Activated T-cell treated with anti-CD3 and anti-CD28 coated beads, Interleukin-2, amount 50 U/mL, for 48 hours (primary cell): ENCODE measurements around the gene S100A3.
A peak's percentile ranks its signal among the peaks of the same experiment; 100 is the strongest.
"Not testable (repeated sequence)": the region's sequence is repeated elsewhere in the genome, so short reads cannot be mapped to it uniquely, and the experiment has no call there.

Source experiments
- DNase-seq, 2 experiments: peaks; one replicate each; pipeline ENCODE4 v3.0.0-alpha.2; 2020

The S100A3 gene

DNA sequence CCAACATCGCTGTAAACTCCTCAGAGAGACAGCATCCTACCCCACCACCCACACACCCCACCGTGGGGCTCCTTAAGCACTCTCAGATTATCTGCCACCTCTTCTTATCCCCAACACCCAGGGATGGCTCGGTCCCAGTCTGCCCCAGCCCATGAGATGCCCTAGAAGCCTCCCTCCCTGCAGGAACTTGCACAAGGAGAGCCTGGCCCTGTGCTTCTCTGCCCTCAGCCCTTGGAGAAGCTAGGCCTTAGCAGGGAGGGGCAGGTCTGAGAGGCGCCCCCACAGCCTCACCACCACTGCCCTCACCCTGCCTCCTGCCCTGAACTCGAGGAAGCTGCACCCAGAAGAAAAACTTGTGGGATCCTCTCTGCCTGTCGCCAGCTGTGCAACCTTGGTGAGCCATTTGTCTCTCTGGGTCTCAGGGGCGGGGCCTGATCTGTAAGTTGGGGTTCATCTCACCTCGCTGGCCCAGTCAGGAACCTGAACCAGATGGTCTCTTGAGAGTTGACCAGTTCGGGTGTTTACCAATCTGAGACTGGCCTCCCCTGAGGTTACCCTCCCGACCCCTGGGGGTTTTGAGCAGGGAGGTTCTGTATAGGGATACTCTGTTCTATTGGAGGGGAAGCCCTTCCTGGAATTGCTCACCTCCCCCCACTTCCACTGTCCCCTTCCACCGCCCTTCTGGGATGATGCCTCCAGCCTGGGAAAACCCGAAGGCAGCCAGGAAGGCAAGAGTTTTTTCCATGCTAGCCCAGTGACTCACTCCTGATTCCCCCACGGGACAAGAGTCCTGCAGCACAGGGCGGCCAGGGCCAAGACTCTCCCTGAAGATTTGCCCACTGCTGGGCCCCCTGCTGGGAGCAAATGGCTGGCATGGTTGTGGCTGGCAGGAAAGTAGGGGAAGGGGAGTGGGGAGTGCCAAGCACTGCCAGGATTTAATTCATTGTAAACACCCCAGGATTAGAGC is at the start of gene S100A3:
Gene S100A3 (minus strand): TSS at position 537 of the 967 bp plus-strand sequence. CDS start 773 bp downstream, outside the sequence.
- no peak for DNase-seq

- DNase-seq = peak in 1 of 2 experiments; percentile 37
These were observed 49.5 kb upstream of the S100A3 start for GRCh38 chr1:153598309-153599172.

DNA sequence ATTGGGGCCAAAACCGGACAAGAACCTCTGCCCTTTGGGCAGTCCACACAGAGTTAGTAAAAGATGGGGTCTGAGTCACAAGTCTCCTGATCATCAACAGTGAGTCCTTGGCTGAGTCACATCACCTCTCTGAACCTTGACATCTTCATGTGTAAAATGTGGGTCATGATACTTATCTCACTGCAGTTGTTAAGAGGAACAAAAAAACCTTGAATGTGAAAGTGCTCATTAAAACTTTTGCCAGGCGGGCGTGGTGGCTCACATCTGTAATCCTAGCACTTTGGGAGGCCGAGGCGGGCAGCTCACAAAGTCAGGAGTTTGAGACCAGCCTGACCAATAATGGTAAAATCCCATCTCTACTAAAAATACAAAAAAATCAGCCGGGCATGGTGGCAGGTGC is 48.1 kb upstream of the S100A3 start:
- peak in 1 of 2 experiments; percentile 46 for DNase-seq

DNA sequence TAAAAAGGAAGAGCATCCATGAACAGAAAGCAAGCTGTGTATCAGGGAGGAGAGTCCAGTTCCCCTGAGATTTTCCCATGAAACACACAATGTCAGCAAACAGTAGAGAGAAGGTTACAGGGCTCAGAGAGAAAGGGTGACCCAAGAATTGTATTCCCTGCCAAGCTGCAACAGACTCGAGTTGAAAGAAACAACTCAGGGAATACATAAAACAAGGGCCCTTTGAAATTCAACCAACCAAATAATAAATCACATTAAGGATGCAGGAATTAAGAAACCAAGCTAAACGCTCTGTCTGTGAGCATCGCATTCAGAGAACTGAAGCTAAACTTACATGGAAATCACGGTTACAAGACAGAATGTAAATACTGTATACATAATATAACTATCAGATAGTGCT is 43.7 kb upstream of the S100A3 start:
- no peak for DNase-seq

GRCh38 chr1:153588482-153588881 is 39.4 kb upstream of the S100A3 start:
- DNase-seq = no peak

- not testable (repeated sequence) for DNase-seq
These were observed 39.0 kb upstream of the S100A3 start for GRCh38 chr1:153588033-153588432.

DNA sequence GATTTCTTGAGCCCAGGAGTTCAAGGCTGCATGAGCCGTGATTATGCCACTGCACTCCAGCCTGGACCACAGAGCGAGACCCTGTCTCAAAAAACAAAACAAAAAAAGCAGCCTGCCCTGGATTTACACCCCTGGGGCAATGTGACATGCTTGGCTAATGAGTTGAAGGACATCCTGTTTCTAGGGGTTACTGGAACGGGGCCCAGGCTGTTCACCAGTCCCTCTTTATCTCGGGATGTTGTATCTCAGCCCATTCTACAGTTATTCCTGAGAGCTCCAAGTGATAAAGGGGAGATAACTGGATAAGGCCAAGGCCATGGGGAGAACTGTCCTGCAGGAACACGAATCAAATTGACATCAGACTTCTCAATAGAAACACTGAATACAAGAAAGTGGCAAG is 38.3 kb upstream of the S100A3 start:
- no peak for DNase-seq

GRCh38 chr1:153586347-153586746 is 37.3 kb upstream of the S100A3 start:
- no peak for DNase-seq

DNA sequence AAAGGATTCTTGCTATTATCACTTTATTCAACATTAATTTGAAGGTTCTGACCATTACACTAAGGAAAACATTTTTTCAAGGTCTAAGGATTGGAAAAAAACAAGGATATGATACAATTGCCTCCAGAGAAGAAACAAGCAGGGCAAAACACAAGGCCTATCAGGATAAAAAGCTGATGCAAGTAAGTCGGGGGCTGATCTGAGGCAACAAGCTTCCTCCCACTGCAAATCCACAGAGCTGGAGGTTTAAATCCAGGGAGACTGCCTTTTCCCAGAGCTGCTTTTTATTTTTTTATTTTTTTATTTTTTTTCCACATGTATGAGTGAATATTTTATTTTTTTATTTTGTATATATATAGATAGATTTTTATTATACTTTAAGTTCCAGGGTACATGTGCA is 35.9 kb upstream of the S100A3 start:
- DNase-seq = no peak

GRCh38 chr1:153583976-153584375 is 34.9 kb upstream of the S100A3 start:
- DNase-seq = no peak

- not testable (repeated sequence) for DNase-seq
These were observed 34.5 kb upstream of the S100A3 start for GRCh38 chr1:153583514-153583913.

DNA sequence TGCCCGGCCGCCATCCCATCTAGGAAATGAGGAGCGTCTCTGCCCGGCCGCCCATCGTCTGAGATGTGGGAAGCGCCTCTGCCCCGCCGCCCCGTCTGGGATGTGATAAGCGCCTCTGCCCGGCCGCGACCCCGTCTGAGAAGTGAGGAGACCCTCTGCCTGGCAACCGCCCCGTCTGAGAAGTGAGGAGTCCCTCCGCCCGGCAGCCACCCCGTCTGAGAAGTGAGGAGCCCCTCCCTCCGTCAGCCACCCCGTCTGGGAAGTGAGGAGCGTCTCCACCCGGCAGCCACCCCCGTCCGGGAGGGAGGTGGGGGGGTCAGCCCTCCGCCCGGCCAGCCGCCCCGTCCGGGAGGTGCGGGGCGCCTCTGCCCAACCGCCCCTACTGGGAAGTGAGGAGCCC is 33.8 kb upstream of the S100A3 start:
- DNase-seq = not testable (repeated sequence)

GRCh38 chr1:153578936-153579335 is 29.9 kb upstream of the S100A3 start:
- DNase-seq = no peak

DNA sequence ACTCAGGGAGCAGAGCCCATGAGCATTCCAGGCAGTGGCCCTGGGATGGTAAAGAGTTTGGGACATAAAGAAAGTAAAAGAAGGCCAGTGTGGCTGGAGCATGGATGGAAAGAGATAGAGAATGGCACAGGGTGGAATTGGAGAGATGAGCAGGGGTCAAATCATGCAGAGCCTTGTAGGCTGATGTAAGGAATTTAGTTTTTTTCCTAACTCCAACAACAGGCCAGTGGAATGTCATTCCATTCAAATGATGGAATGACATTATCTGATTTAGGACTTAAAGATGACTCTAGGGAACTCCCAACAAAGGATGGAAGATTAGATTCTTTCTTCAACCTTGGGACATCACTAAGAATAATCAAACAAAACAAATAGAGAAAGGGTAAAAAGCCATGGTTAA is 29.4 kb upstream of the S100A3 start:
- no peak for DNase-seq

DNA sequence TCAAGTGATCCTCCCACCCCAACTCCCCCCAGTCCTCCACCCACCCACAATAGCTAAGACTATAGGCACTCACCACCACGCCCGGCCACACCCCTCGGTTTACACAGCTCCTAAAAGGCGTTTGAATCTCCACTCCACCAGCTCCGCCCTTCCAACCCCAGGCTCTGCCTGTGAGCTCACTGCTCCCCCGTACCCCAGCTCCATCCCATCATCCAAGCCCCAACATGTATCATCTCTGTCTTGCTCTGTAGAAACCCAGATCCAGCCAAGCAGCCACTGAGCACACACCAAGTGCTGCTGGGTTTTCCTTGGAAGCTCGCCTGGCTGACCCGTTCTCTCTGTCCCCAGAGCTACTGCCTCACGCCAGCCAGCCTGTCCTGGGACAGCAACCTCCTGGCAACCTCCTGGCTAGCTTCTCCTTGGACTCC is 28.6 kb upstream of the S100A3 start:
- DNase-seq = no peak

GRCh38 chr1:153577138-153577537 is 28.1 kb upstream of the S100A3 start:
- no peak for DNase-seq

DNA sequence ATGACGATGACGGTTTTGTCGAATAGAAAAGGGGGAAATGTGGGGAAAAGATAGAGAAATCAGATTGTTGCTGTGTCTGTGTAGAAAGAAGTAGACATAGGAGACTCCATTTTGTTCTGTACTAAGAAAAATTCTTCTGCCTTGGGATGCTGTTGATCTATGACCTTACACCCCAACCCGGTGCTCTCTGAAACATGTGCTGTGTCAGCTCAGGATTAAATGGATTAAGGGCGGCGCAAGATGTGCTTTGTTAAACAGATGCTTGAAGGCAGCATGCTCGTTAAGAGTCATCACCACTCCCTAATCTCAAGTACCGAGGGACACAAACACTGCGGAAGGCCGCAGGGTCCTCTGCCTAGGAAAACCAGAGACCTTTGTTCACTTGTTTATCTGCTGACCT is 26.4 kb upstream of the S100A3 start:
- not testable (repeated sequence) for DNase-seq

GRCh38 chr1:153575081-153575491 is 26.0 kb upstream of the S100A3 start:
- DNase-seq = not testable (repeated sequence)

DNA sequence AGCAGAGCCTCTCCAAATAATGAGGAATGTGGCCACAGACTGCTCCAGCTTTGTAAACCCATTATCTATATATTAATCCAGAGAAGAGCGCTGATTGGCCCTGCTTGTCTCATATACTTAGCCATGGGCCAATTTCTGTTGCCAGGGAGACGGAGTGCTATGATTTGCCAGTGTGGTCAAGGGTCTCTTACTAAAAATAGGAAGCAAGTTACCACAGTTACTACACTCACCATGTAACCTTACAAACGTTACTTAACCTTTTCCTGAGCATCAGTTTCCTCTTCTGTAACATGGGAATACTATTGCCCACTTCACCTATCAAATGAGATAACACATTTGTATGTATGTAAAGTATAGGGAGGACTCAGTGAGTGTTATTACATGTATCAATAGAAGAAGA is 24.3 kb upstream of the S100A3 start:
- no peak for DNase-seq

- DNase-seq = peak; percentile 78 to 80
These were observed 23.5 kb upstream of the S100A3 start for GRCh38 chr1:153572569-153573015.

DNA sequence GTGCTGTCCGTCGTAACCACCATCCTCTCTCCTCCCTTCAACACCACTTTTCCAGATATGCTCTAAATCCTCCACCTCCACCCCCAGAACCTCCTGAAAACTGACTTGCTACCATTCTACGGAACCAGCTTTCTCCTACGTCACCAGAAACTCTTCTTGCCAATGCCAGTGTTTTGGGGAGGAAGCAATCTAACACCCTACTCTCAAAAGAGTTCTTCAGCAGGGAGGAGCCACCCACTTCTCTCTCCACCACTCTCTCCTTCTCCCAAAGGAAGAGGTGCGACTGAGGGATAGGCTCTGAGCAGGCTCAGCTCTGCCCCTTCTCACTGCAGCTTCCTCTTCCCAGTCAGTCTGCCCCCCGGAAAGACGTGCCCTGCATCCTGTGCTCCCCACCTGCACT is 22.6 kb upstream of the S100A3 start:
- DNase-seq = no peak

- DNase-seq = no peak
These were observed 21.8 kb upstream of the S100A3 start for GRCh38 chr1:153570874-153571273.

DNA sequence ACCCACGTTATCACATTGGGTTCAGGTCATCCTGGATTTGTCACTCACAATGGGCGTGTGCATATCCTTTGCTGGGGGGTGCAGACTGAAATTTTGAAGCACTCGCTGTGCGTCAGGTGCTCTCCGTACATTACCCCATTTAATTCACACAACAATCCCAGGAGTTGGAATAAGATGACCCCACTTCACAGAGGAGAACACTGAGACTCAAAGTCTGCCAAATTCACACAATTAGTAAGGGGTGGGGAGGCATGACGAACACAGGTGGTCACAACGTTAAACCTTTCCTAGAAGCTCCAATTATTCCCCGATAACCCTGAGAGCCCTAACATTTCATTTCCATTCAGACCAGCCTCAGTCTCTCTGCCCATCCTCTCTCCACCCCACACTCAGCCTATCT is 20.4 kb upstream of the S100A3 start:
- no peak for DNase-seq
